Measurements from ENCODE around the gene GRB14.
"Not testable (repeated sequence)": the region's sequence is repeated elsewhere in the genome, so short reads cannot be mapped to it uniquely, and the experiment has no call there.

GRB14 gene

DNA sequence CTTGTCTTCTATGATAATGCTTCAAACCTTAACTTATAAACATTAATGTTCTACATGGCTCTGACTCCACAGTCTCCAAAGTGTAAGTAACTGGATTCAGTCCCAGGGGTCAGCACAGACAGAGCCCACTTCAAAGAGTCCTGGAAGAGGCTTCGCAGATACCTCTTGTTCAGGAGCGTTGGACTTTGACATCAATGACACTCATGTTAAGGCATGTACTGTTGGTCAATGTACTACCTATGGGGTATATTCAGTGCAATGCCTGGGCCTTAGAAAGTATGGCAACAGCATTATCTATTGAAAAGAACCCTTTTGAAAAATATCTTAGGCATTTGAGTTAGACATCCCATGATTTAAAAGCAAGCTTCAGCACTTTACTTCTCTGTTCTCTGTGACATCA lies 143.1 kb downstream of the GRB14 start:
- FAIRE-seq (no peak), DNase-seq (ENCODE audit: insufficient read length) (no peak)
- TF ChIP-seq TAF1 (IDR thresholded peaks at IDR 0.05; ENCODE audit: borderline replicate concordance, low read depth, low read length) (no peak), POLR2AphosphoS5 (IDR thresholded peaks at IDR 0.05; ENCODE audit: low read depth, low read length) (no peak), POLR2A (IDR thresholded peaks at IDR 0.05; ENCODE audit: low read depth, low read length) (no peak)

DNA sequence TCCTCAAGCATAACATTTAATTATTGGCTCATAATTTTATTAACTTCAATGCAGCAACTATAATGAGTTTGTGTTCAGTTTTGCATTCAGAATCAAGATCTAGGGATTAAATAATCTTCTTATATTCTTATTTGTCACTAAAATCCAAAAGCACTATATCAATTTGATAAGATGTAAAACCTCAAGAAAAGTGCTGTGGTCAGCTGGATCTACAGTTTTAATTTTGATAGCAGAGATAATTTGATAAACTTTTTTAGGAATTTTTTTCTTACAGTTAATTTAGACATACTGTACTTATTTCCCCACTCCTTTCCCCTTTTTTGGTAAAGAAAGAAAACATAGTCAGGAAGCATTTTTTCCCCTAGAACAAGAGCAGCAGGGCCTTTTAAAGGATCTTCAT lies 146.4 kb downstream of the GRB14 start:
- DNase-seq (ENCODE audit: insufficient read length): no peak
- TF ChIP-seq TAF1 (IDR thresholded peaks at IDR 0.05; ENCODE audit: borderline replicate concordance, low read depth, low read length) (no peak), POLR2A (IDR thresholded peaks at IDR 0.05; ENCODE audit: low read depth, low read length) (no peak), POLR2AphosphoS5 (IDR thresholded peaks at IDR 0.05; ENCODE audit: low read depth, low read length) (no peak)
- no peak for FAIRE-seq

GRCh38 chr2:164473021-164473420 lies 148.3 kb downstream of the GRB14 start:
- DNase-seq (ENCODE audit: insufficient read length): no peak
- FAIRE-seq: no peak
- TF ChIP-seq POLR2AphosphoS5 (IDR thresholded peaks at IDR 0.05; ENCODE audit: low read depth, low read length) (no peak), POLR2A (IDR thresholded peaks at IDR 0.05; ENCODE audit: low read depth, low read length) (no peak), TAF1 (IDR thresholded peaks at IDR 0.05; ENCODE audit: borderline replicate concordance, low read depth, low read length) (no peak)

DNA sequence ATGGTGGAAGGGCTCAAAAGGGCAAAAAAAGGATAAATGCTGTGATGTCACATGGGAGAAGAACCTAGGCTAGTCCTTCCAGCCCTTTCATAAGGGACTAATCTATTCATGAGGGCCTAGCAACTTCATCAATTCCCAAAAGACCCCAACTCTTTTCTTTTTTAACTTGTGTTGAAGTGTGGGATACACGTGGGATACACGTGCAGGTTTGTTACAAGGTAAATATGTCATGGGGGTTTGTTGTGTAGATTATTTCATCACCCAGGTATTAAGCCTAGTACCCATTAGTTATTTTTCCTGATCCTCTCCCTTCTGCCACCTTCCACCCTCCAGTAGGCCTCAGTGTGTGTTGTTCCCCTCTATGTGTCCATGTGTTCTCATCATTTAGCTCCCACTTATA lies 156.2 kb downstream of the GRB14 start:
- FAIRE-seq; DNase-seq (ENCODE audit: insufficient read length): not testable (repeated sequence)

DNA sequence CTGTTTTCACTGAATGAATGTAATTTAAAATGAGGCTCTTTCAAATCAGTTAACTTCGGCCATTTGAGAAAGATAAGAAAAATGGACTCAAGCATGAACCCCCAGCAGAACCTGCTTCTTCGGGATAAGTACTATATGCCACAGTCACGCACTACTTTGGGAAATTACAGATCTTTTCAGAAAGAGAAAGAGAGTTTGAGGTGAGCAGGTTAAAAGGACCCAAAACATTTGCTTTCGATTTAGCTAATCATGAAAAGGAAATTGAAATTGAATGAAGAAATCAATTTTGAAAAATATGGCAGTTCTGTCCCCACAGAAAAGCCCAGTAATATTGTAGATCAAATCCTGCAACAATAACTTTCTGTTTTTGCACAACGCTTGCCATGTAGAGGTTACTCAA lies 156.9 kb downstream of the GRB14 start:
- no peak for TF ChIP-seq POLR2A (IDR thresholded peaks at IDR 0.05; ENCODE audit: low read depth, low read length)
- no peak for TF ChIP-seq TAF1 (IDR thresholded peaks at IDR 0.05; ENCODE audit: borderline replicate concordance, low read depth, low read length)
- TF ChIP-seq POLR2AphosphoS5 (IDR thresholded peaks at IDR 0.05; ENCODE audit: low read depth, low read length): no peak
- FAIRE-seq (no peak), DNase-seq (ENCODE audit: insufficient read length) (no peak)

DNA sequence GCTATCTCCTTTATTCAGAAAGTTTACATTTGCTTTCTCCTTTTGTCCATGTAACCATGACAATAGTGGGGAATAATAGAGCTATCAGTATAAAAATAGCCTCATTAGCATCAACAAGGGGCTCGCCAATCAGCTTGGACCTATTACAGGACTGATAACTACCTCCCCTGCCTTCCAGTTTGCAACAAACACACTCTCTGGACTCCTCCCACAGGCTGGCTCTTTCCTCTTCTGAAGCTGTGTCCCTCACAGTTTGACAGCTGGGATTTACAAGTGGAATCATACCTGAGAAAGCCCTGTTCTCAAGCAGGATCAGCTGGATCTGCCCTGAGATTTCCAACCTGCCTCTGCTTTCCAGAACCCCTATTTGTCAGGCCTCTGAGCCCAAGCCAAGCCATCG lies 162.5 kb downstream of the GRB14 start:
- no peak for DNase-seq (ENCODE audit: insufficient read length)

GRCh38 chr2:164457271-164457670 lies 164.0 kb downstream of the GRB14 start:
- TF ChIP-seq TAF1 (IDR thresholded peaks at IDR 0.05; ENCODE audit: borderline replicate concordance, low read depth, low read length) (no peak), POLR2AphosphoS5 (IDR thresholded peaks at IDR 0.05; ENCODE audit: low read depth, low read length) (no peak)
- FAIRE-seq (no peak), DNase-seq (ENCODE audit: insufficient read length) (no peak)

More for the DNA sequence above, 162.5 kb downstream of the GRB14 start:
- no peak for TF ChIP-seq POLR2AphosphoS5 (IDR thresholded peaks at IDR 0.05; ENCODE audit: low read depth, low read length)
- TF ChIP-seq POLR2A (IDR thresholded peaks at IDR 0.05; ENCODE audit: low read depth, low read length): no peak
- no peak for TF ChIP-seq TAF1 (IDR thresholded peaks at IDR 0.05; ENCODE audit: borderline replicate concordance, low read depth, low read length)
- no peak for FAIRE-seq

DNA sequence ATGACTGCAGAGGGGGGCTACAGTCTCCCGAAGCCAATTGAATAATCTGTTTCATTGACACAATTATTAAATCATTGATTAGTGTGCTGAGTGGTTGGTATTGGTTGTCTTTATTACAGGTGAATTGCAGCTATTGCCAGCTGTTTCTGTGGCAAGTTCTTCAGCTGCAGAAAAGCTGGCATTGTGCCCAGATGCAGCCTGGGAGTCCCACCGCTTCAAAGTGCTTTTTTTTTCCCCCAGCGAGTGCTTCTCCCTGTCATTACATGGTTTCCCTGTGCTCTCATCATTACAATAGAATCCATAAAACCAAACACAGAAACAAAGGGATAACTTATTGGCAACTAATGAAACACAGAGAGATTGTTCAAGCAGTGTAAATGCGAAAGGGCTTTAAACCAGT lies 164.7 kb downstream of the GRB14 start:
- DNase-seq (ENCODE audit: insufficient read length): no peak
- TF ChIP-seq POLR2AphosphoS5 (IDR thresholded peaks at IDR 0.05; ENCODE audit: low read depth, low read length): no peak
- TF ChIP-seq TAF1 (IDR thresholded peaks at IDR 0.05; ENCODE audit: borderline replicate concordance, low read depth, low read length): no peak
- TF ChIP-seq POLR2A (IDR thresholded peaks at IDR 0.05; ENCODE audit: low read depth, low read length): no peak
- FAIRE-seq: no peak

GRCh38 chr2:164453656-164454305 lies 167.5 kb downstream of the GRB14 start:
- no peak for TF ChIP-seq POLR2AphosphoS5 (IDR thresholded peaks at IDR 0.05; ENCODE audit: low read depth, low read length)
- TF ChIP-seq TAF1 (IDR thresholded peaks at IDR 0.05; ENCODE audit: borderline replicate concordance, low read depth, low read length): no peak
- TF ChIP-seq POLR2A (IDR thresholded peaks at IDR 0.05; ENCODE audit: low read depth, low read length): no peak
- FAIRE-seq (no peak), DNase-seq (ENCODE audit: insufficient read length) (no peak)

GRCh38 chr2:164450278-164450677 lies 171.0 kb downstream of the GRB14 start:
- TF ChIP-seq POLR2AphosphoS5 (IDR thresholded peaks at IDR 0.05; ENCODE audit: low read depth, low read length) (no peak), POLR2A (IDR thresholded peaks at IDR 0.05; ENCODE audit: low read depth, low read length) (no peak), TAF1 (IDR thresholded peaks at IDR 0.05; ENCODE audit: borderline replicate concordance, low read depth, low read length) (no peak)
- no peak for DNase-seq (ENCODE audit: insufficient read length)
- no peak for FAIRE-seq

- FAIRE-seq (no peak), DNase-seq (ENCODE audit: insufficient read length) (no peak)
- TF ChIP-seq POLR2AphosphoS5 (IDR thresholded peaks at IDR 0.05; ENCODE audit: low read depth, low read length) (no peak), POLR2A (IDR thresholded peaks at IDR 0.05; ENCODE audit: low read depth, low read length) (no peak), TAF1 (IDR thresholded peaks at IDR 0.05; ENCODE audit: borderline replicate concordance, low read depth, low read length) (no peak)
These were observed 171.6 kb downstream of the GRB14 start for GRCh38 chr2:164449706-164450105.

DNA sequence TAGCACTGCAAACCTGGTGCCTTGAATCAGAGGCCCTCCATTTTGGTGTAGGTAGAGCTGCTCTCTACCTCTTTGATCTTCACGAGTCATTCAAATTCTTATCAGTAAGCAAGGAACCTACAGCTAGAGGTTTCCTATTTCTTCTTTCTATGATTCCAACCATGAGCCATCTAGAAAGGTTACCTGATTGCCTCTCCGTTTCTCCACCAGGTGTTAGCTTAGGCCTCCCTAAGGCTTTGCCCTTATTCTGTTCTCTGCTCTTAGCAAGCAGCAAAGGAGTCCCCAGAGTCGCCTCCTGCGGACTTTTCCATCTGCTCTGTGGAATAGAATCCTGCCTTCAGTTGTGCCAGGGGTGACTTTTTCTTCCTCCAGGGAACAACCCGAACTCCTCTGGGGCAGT lies 173.6 kb downstream of the GRB14 start:
- no peak for DNase-seq (ENCODE audit: insufficient read length)
- FAIRE-seq: no peak
- TF ChIP-seq TAF1 (IDR thresholded peaks at IDR 0.05; ENCODE audit: borderline replicate concordance, low read depth, low read length) (no peak), POLR2A (IDR thresholded peaks at IDR 0.05; ENCODE audit: low read depth, low read length) (no peak), POLR2AphosphoS5 (IDR thresholded peaks at IDR 0.05; ENCODE audit: low read depth, low read length) (no peak)

Measured in GM12892 (cell line).